Stimulated activated CD4-positive, alpha-beta T cell treated with anti-CD3 and anti-CD28 coated beads, Interleukin-2, amount 100 ng/mL, for 24 hours (primary cell): ENCODE measurements around the gene CALR.
A peak's percentile ranks its signal among the peaks of the same experiment; 100 is the strongest.

ENCODE experiments used
- DNase-seq, 2 donors: peaks; one replicate each; pipeline ENCODE4 v3.0.0-alpha.2; 2020

The CALR gene

DNA sequence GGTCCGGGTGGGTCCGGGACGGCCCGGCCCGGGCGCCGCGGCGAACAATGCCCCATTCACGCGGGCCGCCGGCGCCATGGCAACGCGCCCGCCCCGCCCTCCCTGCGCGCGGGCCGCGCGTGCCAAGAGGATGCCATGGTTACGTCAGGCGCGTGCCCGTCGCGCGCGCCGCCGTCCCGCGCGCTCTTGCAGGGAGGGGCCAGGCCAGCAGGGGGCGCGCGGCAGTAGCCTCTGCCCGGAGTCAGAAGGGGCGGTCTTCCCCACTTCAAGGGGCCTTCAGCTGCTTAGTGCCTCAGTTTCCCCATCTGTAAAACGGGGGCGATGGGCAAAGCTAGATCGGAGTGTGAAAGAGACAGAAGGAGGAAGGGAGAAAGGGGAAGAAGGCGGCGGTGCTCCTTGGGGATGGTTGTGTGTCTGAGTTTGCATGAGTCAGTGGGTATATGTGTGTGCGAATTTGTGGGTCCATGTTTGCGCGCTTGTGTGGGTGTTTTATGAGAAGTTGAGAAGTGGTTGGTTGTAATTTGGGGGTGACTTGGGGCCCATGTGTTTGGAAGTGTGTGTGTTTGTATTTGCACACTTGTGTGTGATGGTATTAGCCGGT is 45.2 kb downstream of the CALR start:
- peak; percentile 85 to 88 for DNase-seq

DNA sequence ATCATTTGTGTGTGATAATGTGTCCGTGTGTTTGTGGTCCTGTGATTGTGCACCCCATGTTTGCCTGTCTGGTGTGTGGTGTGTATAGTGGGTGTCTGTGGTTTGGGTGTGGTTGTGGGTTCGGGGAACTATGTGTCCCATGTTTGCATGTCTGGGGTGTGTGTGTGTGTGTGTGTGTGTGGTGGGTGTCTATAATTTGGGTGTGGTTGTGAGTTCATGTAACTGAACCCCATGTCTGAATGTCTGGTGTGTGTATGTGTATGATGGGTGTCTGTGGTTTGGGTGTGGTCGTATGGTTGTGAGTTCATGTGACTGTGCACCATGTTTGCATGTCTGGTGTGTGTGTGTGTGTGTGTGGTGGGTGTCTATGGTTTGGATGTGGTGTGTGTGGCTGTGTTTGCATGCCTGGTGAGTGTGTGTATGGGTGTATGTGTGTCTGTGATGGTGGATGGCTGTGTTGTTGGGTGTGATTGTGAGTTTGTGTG is 45.8 kb downstream of the CALR start:
- no peak for DNase-seq

DNA sequence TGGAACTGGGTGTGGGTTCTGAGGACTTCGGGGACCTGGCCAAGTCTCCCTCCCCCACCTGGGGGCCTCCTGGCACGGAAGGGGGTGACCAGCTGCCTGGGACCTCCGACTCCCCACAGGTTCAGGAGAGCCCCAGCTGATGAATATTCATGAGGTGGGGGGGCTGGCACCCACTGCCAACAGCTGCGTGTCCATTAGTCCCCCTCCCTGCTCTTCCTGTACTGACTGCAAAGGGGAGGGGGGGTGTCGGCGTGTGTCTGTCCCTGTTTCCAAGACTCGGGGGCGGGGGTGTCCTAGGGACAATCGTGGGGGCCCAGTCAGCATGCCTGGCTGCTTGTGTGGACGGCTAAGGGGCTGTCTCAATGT is 46.3 kb downstream of the CALR start:
- no peak for DNase-seq

DNA sequence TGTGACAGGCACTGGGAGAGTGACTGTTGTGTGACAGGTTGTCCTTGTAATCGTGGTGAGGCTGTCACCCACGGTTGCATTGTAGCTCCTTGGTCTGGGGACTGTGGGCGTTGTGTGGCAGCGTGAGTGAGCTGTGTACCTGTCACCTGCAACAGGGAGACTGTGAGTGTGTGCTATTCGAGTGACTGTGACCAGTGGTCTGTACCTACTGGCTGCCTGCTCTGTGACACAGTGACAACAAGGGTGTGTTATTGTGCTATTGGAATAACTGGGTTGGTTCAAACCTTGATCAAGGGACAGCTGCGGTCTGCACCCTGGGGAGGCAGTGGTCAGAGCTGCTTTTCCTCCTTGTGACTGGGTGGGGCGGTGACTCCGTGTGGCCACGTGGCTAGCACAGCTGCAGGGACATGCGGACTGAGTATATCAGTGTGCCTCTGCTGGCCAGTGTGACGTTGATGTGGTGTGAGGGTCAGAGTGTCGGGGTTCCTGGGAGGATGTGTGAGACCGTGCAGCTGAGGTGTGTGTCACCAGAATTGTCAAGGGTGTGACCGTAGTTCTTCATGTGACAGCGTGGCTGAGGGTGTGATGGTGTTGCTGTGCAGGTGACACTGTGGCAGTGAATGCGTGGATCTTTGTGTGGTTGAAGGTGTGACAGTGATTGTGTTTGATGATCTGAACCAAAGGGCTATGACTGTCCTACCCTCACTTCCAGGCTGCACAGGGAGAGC is 46.8 kb downstream of the CALR start:
- DNase-seq = no peak

DNA sequence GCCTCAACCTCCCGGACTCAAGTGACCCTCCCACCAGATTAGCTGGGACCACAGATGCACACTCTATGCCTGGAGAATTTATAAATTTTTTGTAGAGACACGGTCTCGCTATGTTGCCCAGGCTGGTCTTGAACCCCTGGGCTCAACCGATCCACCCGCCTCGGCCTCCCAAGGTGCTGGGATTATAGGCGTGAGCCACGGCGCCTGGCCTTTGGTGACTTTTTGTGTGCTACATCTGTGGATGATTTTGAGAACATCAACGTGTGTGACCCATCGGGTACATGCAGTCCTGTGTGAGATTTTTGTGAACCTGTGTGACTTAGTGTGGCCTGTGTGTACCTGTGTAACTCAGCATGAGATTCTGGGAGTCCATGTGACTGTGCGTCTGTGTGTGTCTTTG is 48.3 kb downstream of the CALR start:
- no peak for DNase-seq

DNA sequence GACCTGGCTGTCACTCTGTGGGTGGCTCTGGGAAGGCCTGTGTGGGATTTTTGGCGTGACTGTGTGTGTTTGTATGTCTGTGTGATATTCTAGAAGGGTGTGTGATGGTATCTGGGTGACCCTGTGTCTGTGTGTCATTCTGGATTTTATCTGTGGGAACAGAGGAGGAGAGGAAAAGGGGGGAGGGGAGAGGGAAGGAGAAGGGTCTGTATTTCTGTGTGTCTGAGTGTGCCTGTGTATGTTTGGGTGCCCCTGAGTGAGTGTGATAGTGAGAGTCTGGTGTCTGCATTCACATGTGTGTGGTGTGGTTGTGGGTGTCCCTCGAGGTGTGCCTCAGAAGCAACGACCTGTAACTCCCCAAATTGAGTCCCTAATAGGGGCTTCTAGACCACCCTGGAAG is 48.8 kb downstream of the CALR start:
- no peak for DNase-seq

DNA sequence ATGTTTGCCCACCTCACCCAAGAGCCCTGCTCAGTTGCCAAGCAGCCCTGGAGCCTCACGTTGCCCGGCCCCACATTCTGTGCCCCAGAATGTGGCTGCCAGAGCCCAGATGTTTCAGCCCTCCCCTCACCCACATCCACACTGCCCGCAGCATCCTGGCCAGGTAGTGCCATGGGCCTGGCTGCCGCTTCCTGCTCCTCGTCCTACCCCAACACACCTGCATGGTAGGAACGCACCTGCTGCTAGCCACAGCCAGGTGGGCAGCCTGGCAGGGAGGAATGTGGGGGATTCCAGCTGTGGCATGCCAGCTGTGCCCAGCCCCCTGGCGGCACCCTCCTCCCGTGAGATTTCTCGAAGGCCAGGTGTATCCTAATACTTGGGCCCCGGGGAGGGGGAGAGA is 49.4 kb downstream of the CALR start:
- DNase-seq = no peak

DNA sequence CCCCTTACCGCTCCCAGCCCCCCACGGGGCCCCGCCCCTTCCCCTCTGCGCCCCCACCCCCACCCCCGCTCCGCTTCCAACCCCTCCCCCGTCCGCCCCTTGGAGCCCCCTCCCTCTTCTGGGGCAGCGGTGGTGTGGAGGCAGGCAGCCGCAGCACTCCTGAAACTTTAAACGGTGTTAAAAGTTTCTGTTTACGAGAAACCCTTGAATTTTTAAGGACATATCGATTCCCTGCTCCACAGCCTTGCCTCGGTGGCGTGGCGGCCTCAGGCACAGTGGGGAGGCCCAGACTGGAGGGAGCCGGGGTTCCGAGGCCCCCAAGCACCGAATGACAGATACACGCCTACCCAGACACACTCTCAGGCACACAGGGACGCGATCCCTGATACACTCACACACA is 52.0 kb downstream of the CALR start:
- DNase-seq = no peak

DNA sequence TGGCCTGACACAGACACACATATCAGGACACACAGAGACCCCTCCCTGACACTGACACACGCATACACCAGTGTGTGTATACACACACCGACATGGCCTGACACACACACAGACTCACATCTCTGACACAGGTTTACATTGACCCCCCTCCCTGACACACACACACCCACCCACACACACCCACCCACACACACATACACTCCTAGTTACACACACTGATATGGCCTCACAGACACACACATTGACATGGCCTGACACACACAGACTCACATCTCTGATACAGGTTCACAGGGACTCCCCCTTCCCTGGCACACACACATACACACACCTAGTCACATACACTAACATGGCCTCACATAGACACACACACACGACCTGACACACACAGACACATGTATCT is 52.4 kb downstream of the CALR start:
- DNase-seq = no peak

DNA sequence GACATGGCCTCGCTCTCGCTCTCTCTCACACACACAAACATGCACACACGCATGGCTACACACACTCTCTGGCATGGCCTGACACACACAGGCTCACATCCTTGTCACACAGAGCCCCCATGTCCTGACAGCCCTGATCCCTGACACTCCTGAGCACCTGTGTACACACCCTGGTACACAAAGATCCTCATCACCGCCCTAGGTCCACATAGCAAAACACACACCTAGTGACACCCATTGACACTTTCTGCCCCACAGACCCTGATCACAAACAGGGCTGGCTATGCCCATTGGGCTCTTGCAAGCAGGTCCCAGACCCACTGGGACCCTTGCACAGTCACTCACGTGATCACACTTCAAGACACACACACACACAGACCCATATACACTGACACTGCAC is 52.9 kb downstream of the CALR start:
- DNase-seq = no peak

DNA sequence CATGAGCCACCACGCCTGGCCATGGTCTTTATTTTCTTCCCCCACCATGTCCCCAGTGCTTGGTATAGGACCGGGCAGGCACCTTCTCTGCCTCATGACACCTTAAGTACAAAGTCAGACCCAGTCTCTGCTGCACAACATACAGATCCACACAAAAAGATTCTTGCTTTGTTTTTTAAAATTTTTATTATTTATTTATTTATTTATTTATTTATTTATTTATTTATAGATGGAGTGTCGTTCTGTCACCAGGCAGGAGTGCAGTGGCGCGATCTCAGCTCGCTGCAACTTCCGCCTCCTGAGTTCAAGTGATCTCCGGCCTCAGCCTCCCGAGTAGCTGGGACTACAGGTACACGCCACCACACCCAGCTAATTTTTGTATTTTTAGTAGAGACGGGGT is 54.3 kb downstream of the CALR start:
- DNase-seq = no peak

DNA sequence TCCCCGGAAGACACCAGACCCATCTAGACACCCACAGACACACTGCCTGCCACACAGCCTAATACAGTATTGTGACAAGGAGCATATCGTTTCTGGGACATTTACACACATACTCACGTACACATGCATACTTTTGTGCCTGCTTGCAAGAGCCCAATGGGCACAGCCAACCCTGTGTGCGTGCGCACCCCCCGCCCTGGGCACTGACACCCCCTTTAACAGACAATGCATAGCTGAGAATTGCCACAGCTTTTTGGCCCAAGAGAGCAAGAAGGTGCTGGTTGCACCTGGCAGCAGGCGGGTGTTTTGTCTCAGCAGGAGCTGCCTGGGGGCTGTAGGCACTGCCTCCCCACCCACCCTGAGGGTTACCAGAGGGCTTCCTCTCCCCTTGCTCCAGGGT is 55.2 kb downstream of the CALR start:
- DNase-seq = no peak
